Measurements from ENCODE around the gene OGDH.
"Not testable (repeated sequence)": the region's sequence is repeated elsewhere in the genome, so short reads cannot be mapped to it uniquely, and the experiment has no call there.

OGDH gene

GRCh38 chr7:44606341-44607140 lies at the start of gene OGDH:
Gene OGDH, plus strand, starts transcription at chr7:44606627. Its CDS starts 17,717 bp downstream, at chr7:44624344.
- peak; percentile 99 for DNase-seq (ENCODE audit: low spot score)

- no peak for DNase-seq (ENCODE audit: low spot score)
These were observed 48.9 kb upstream of the OGDH start for GRCh38 chr7:44557485-44557884.

- no peak for DNase-seq (ENCODE audit: low spot score)
These were observed 46.9 kb upstream of the OGDH start for GRCh38 chr7:44559485-44559884.

- DNase-seq (ENCODE audit: low spot score): no peak
These were observed 44.9 kb upstream of the OGDH start for GRCh38 chr7:44561481-44561880.

GRCh38 chr7:44561962-44562621 lies 44.3 kb upstream of the OGDH start:
- DNase-seq (ENCODE audit: low spot score): no peak

- DNase-seq (ENCODE audit: low spot score): not testable (repeated sequence)
These were observed 43.8 kb upstream of the OGDH start for GRCh38 chr7:44562622-44562962.

- DNase-seq (ENCODE audit: low spot score): no peak
These were observed 43.2 kb upstream of the OGDH start for GRCh38 chr7:44563171-44563679.

GRCh38 chr7:44564606-44565005 lies 41.8 kb upstream of the OGDH start:
- DNase-seq (ENCODE audit: low spot score): no peak

- peak; percentile 60 for DNase-seq (ENCODE audit: low spot score)
These were observed 41.2 kb upstream of the OGDH start for GRCh38 chr7:44565097-44565794.

- no peak for DNase-seq (ENCODE audit: low spot score)
These were observed 40.5 kb upstream of the OGDH start for GRCh38 chr7:44565795-44566559.

GRCh38 chr7:44566680-44567079 lies 39.7 kb upstream of the OGDH start:
- DNase-seq (ENCODE audit: low spot score): no peak

- DNase-seq (ENCODE audit: low spot score): no peak
These were observed 38.5 kb upstream of the OGDH start for GRCh38 chr7:44567884-44568283.

GRCh38 chr7:44568771-44569560 lies 37.5 kb upstream of the OGDH start:
- no peak for DNase-seq (ENCODE audit: low spot score)

- no peak for DNase-seq (ENCODE audit: low spot score)
These were observed 36.5 kb upstream of the OGDH start for GRCh38 chr7:44569959-44570358.

GRCh38 chr7:44572771-44573170 lies 33.7 kb upstream of the OGDH start:
- no peak for DNase-seq (ENCODE audit: low spot score)

- peak; percentile 93 for DNase-seq (ENCODE audit: low spot score)
These were observed 32.8 kb upstream of the OGDH start, which contains the start of gene DDX56 for GRCh38 chr7:44573464-44574286. Gene DDX56, minus strand, starts transcription at chr7:44573908. Its CDS starts 13 bp downstream, at chr7:44573895.

GRCh38 chr7:44574287-44574872 lies 32.0 kb upstream of the OGDH start:
- no peak for DNase-seq (ENCODE audit: low spot score)

GRCh38 chr7:44575054-44575453 lies 31.4 kb upstream of the OGDH start:
- no peak for DNase-seq (ENCODE audit: low spot score)

- DNase-seq (ENCODE audit: low spot score): no peak
These were observed 30.2 kb upstream of the OGDH start for GRCh38 chr7:44576228-44576627.

Measured in CD4-positive, alpha-beta T cell treated with Interleukin-15 for 4 hours (primary cell).